Small intestine (tissue), 7 donors: ENCODE results near the gene PHKA2. TPM values are rescaled to one million over a fixed set of nuclear protein-coding genes. Genes with fewer than 3 reads are reported as not detected.

ENCODE experiments used
- DNase-seq, 2 donors: peaks; one replicate each; pipeline versions ENCODE4 v3.0.0 to v3.0.0-alpha.2; 2013
- FAIRE-seq: peaks from 2 replicates; lab custom pipeline; 2012; peaks lifted over from hg19 to GRCh38; lab: Jason Lieb, UNC
- H3K27ac ChIP-seq, 3 donors: one replicate each; pipeline ENCODE4 v1.5.1; 2013; ENCODE audit warnings: low read length in 2 of 3, mild to moderate bottlenecking in 2 of 3, control low read depth in 1 of 3, inconsistent platforms in 1 of 3, low read depth in 1 of 3, moderate library complexity in 1 of 3
- H3K27me3 ChIP-seq, 3 donors: one replicate each; pipeline ENCODE4 v1.6.1; 2013; ENCODE audit warnings: low read length in 3 of 3, inconsistent platforms in 1 of 3; ENCODE audit not compliant: control insufficient read depth in 3 of 3, insufficient read depth in 3 of 3
- H3K36me3 ChIP-seq, 3 donors: one replicate each; pipeline ENCODE4 v1.6.1; 2013; ENCODE audit warnings: low read length in 3 of 3, inconsistent platforms in 1 of 3, low read depth in 1 of 3, mild to moderate bottlenecking in 1 of 3, moderate library complexity in 1 of 3; ENCODE audit not compliant: control insufficient read depth in 3 of 3, insufficient read depth in 2 of 3
- H3K4me1 ChIP-seq, 3 donors: one replicate each; pipeline ENCODE4 v1.6.1; 2013; ENCODE audit warnings: low read length in 2 of 3, inconsistent platforms in 1 of 3, low read depth in 1 of 3, mild to moderate bottlenecking in 1 of 3, moderate library complexity in 1 of 3; ENCODE audit not compliant: control insufficient read depth in 3 of 3, insufficient read depth in 2 of 3
- H3K4me3 ChIP-seq, 3 donors: one replicate each; pipeline ENCODE4 v1.5.1; 2013; ENCODE audit warnings: low read length in 3 of 3, control low read depth in 1 of 3, inconsistent platforms in 1 of 3, low read depth in 1 of 3, mild to moderate bottlenecking in 1 of 3, moderate library complexity in 1 of 3
- H3K9me3 ChIP-seq, 2 donors: one replicate each; pipeline ENCODE4 v1.6.1; 2013; ENCODE audit warnings: low read depth in 1 of 2, low read length in 1 of 2; ENCODE audit not compliant: control insufficient read depth in 2 of 2, insufficient read depth in 1 of 2
- WGBS, 3 donors: extraction: QIAGEN DNeasy Blood & Tissue Kit; methylation state at CpG; one replicate each; pipeline ENCODE4 v1.1.7; 2013; 5-methylcytosine and 5-hydroxymethylcytosine counted together
- polyA plus RNA-seq, 4 donors: library from polyadenylated mRNA; stranded (reverse) in 3 of 4; unstranded in 1 of 4; fragments of 200-250 nt in 3 of 4; fragments of 120-200 nt in 1 of 4; gene quantifications; one replicate each; pipeline versions ENCODE4 v1.2.1 to v1.2.3, GENCODE V29; 2013
- donor health status: healthy with polysubstance abuse.
- donor health status: control.
- donor health status: control.
- donor health status: Bipolar disorder and iron deficiency.
- donor health status: healthy.

The PHKA2 gene
- polyA plus RNA-seq, 4 donors, result 16.8 to 55.6 (median 21.4) TPM

- DNase-seq, result no peak
- H3K27ac ChIP-seq, result no peak overlapping the region
- WGBS, 3 donors, result 87 to 96% (median 88%) methylated on average over 14 to 15 of the region's 15 CpGs
- no peaks in the 10 kb centered on the region for H3K9me3 ChIP-seq
- H3K27me3 ChIP-seq, result no peaks in the 10 kb centered on the region
- H3K4me3 ChIP-seq, result no peak overlapping the region
- no peak for FAIRE-seq
- H3K36me3 ChIP-seq, result peaks cover 0 to 68% (median 0%) of the 10 kb centered on the region in 3 donors
- no peaks in the 10 kb centered on the region for H3K4me1 ChIP-seq
Observed at GRCh38 chrX:18897611-18898010, 86.3 kb downstream of the PHKA2 start.

- no peak for DNase-seq
- Histone ChIP-seq H3K27me3 (no peaks in the 10 kb centered on the region), H3K4me3 (no peak overlapping the region), H3K27ac (no peak overlapping the region), H3K9me3 (no peaks in the 10 kb centered on the region), H3K4me1 (no peaks in the 10 kb centered on the region), H3K36me3 (peaks cover 0 to 72% (median 0%) of the 10 kb centered on the region in 3 donors)
- WGBS, 3 donors, result 88 to 94% (median 92%) methylated on average over 22 to 27 of the region's 27 CpGs
- no peak for FAIRE-seq
Observed at GRCh38 chrX:18896680-18897544, 87.0 kb downstream of the PHKA2 start.

GRCh38 chrX:18895189-18895951, 88.5 kb downstream of the PHKA2 start:
- Histone ChIP-seq H3K36me3 (peaks cover 0 to 71% (median 0%) of the 10 kb centered on the region in 3 donors), H3K4me3 (no peak overlapping the region), H3K27me3 (no peaks in the 10 kb centered on the region), H3K27ac (no peak overlapping the region), H3K9me3 (no peaks in the 10 kb centered on the region), H3K4me1 (no peaks in the 10 kb centered on the region)
- FAIRE-seq (no peak), DNase-seq (no peak)
- WGBS, 3 donors, result 81 to 89% (median 88%) methylated on average over 14 to 18 of the region's 18 CpGs

GRCh38 chrX:18894156-18894555, 89.8 kb downstream of the PHKA2 start:
- H3K27ac ChIP-seq, result no peak overlapping the region
- FAIRE-seq, result no peak
- 92 to 96% (median 94%) methylated on average over 18 of the region's 18 CpGs for whole genome bisulfite sequencing, 3 donors
- no peaks in the 10 kb centered on the region for H3K27me3 ChIP-seq
- no peaks in the 10 kb centered on the region for H3K4me1 ChIP-seq
- DNase-seq, result no peak
- H3K4me3 ChIP-seq, result no peak overlapping the region
- peaks cover 0 to 71% (median 0%) of the 10 kb centered on the region in 3 donors for H3K36me3 ChIP-seq
- H3K9me3 ChIP-seq, result no peaks in the 10 kb centered on the region

GRCh38 chrX:18893536-18893935, 90.4 kb downstream of the PHKA2 start:
- WGBS, 3 donors, result 94 to 99% (median 97%) methylated on average over 9 to 11 of the region's 11 CpGs
- DNase-seq, result no peak
- Histone ChIP-seq H3K4me3 (no peak overlapping the region), H3K4me1 (no peaks in the 10 kb centered on the region), H3K27me3 (no peaks in the 10 kb centered on the region), H3K27ac (no peak overlapping the region), H3K36me3 (peaks cover 0 to 65% (median 0%) of the 10 kb centered on the region in 3 donors), H3K9me3 (no peaks in the 10 kb centered on the region)
- FAIRE-seq, result no peak

- Histone ChIP-seq H3K9me3 (no peaks in the 10 kb centered on the region), H3K36me3 (peaks cover 0 to 59% (median 0%) of the 10 kb centered on the region in 3 donors), H3K4me1 (no peaks in the 10 kb centered on the region), H3K27ac (no peak overlapping the region), H3K4me3 (no peak overlapping the region), H3K27me3 (no peaks in the 10 kb centered on the region)
- no peak for FAIRE-seq
- 88 to 96% (median 95%) methylated on average over 6 of the region's 6 CpGs for WGBS, 3 donors
- DNase-seq, result no peak
Observed at GRCh38 chrX:18892899-18893298, 91.0 kb downstream of the PHKA2 start.

- Histone ChIP-seq H3K36me3 (peaks cover 0 to 46% (median 0%) of the 10 kb centered on the region in 3 donors), H3K4me3 (no peak overlapping the region), H3K27ac (no peak overlapping the region), H3K9me3 (no peaks in the 10 kb centered on the region), H3K4me1 (peaks cover 0 to 5% (median 2%) of the 10 kb centered on the region in 3 donors), H3K27me3 (no peaks in the 10 kb centered on the region)
- WGBS, 3 donors, result 79 to 91% (median 86%) methylated on average over 6 to 9 of the region's 9 CpGs
- DNase-seq, result no peak
- no peak for FAIRE-seq
Observed at GRCh38 chrX:18891548-18891945, 92.4 kb downstream of the PHKA2 start.

- H3K27me3 ChIP-seq, result no peaks in the 10 kb centered on the region
- DNase-seq, result no peak
- H3K4me1 ChIP-seq, result peaks cover 0 to 7% (median 2%) of the 10 kb centered on the region in 3 donors
- H3K9me3 ChIP-seq, result no peaks in the 10 kb centered on the region
- H3K4me3 ChIP-seq, result no peak overlapping the region
- 72 to 88% (median 76%) methylated on average over 20 to 24 of the region's 24 CpGs for WGBS, 3 donors
- H3K27ac ChIP-seq, result no peak overlapping the region
- FAIRE-seq, result no peak
- peaks cover 0 to 41% (median 0%) of the 10 kb centered on the region in 3 donors for H3K36me3 ChIP-seq
Observed at GRCh38 chrX:18890724-18891547, 93.0 kb downstream of the PHKA2 start.
